Choroid plexus epithelial cell (primary cell): ENCODE data around the gene NT5C1B.

ENCODE experiments used
- DNase-seq: peaks from one replicate; pipeline ENCODE4 v3.0.0-alpha.2; 2010; ENCODE audit warnings: low read depth
- H3K4me3 ChIP-seq: 2 replicates; pipeline ENCODE4 v1.5.1; 2011; ENCODE audit warnings: low read depth, mild to moderate bottlenecking, control low read depth, low read length, moderate library complexity
- CTCF ChIP-seq: conservative IDR thresholded peaks from 2 replicates; pipeline ENCODE4 v1.5.1; 2011; ENCODE audit warnings: low read depth, mild to moderate bottlenecking, control low read depth, inconsistent platforms, low read length, moderate library complexity

Gene NT5C1B

GRCh38 chr2:18580606-18581005 is 8.8 kb downstream of the NT5C1B start:
- no peak for DNase-seq
- no peak overlapping the region for H3K4me3 ChIP-seq
- no peak for TF ChIP-seq CTCF

GRCh38 chr2:18578033-18578432 is 11.3 kb downstream of the NT5C1B start:
- H3K4me3 ChIP-seq: no peak overlapping the region
- DNase-seq: no peak
- TF ChIP-seq CTCF: no peak

GRCh38 chr2:18566145-18566769 is 23.1 kb downstream of the NT5C1B start:
- TF ChIP-seq CTCF: no peak
- no peak overlapping the region for H3K4me3 ChIP-seq
- peak; percentile 48 for DNase-seq

- H3K4me3 ChIP-seq: peak overlapping the region; percentile 77
- no peak for DNase-seq
- TF ChIP-seq CTCF: no peak
Observed at GRCh38 chr2:18560797-18561085, 28.6 kb downstream of the NT5C1B start.

- DNase-seq: peak; percentile 95
- no peak for TF ChIP-seq CTCF
- H3K4me3 ChIP-seq: peak within 1 kb of the TSS; percentile 77
Observed at GRCh38 chr2:18560031-18560796, 29.2 kb downstream of the NT5C1B start, which contains the start of gene RDH14. TSS of gene RDH14 (minus strand) at chr2:18560653. CDS start at chr2:18560572, 81 bp downstream.

- DNase-seq: peak; percentile 72
- H3K4me3 ChIP-seq: peak overlapping the region; percentile 77
- TF ChIP-seq CTCF: no peak
Observed at GRCh38 chr2:18559531-18560030, 29.8 kb downstream of the NT5C1B start.
